HTR-8/SVneo (cell line): Measurements from ENCODE around the gene MXRA7.
"Not testable (repeated sequence)": the region's sequence is repeated elsewhere in the genome, so short reads cannot be mapped to it uniquely, and the experiment has no call there.

Experiments used
- DNase-seq: peaks from one replicate; pipeline ENCODE4 v3.0.0; 2011; ENCODE audit warnings: low spot score, mixed read lengths; ENCODE audit not compliant: insufficient read length
- FAIRE-seq: peaks from 2 replicates; lab custom pipeline; 2011; peaks lifted over from hg19 to GRCh38; lab: Jason Lieb, UNC

The MXRA7 gene

GRCh38 chr17:76736349-76737081 lies 25.8 kb upstream of the MXRA7 start:
- FAIRE-seq (peak; percentile 65), DNase-seq (no peak)

DNA sequence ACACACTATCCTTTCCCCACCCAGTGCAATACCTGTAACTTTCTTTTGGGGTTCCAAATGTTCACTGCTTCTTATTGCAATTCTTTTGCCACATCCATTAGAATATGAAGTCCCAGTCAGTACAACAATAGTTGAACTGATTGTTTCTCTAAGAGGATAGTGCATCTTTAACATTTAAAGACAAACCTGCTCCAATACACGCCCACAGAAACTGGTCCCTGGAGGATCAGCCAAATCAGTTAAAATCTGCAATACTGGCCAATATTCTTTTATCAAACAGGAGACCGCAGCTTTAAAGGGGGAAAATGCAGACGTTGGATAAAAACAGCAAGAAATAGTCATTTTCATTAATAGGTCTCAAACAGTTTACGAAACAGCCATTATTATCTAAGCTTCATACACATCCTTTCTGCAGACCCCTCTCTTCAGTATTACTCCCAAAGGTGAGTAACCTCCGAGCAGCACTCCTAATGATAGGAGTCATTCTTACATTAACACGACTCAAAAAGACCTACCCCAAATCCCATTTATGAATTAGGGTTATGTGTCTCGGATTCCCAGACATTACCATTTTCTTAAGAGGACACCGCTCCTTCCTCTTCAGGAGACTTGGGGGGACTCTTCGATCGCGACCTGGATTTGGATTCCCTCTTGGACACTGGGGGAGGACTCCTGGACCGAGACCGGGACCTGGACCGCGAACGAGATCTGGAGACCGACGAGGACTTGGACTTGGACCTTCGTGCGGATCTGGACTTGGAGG lies 25.0 kb upstream of the MXRA7 start:
- no peak for DNase-seq
- FAIRE-seq = no peak

- no peak for FAIRE-seq
Measured at GRCh38 chr17:76735006-76735405, 24.2 kb upstream of the MXRA7 start.

GRCh38 chr17:76734080-76734840 lies 23.5 kb upstream of the MXRA7 start:
- FAIRE-seq (no peak), DNase-seq (no peak)

More at GRCh38 chr17:76735006-76735405, 24.2 kb upstream of the MXRA7 start:
- DNase-seq = no peak

DNA sequence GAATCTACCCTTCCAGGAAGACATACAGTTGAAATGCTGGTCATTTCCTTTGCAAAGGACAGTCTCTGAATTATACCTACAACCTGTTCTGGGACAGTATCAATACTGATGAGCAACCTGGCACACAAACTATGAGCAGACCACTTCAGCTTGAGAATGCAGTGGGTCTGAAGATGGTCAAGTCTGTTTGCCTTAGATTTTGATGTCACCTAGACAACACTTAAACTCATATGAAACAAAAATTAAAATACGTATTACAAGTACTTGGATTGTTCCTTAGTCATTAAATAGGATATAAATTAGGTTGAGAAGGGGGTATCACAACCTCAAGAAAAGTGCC lies 22.8 kb upstream of the MXRA7 start:
- DNase-seq (no peak), FAIRE-seq (no peak)

GRCh38 chr17:76732734-76733617 lies 22.2 kb upstream of the MXRA7 start:
- FAIRE-seq (no peak), DNase-seq (no peak)

DNA sequence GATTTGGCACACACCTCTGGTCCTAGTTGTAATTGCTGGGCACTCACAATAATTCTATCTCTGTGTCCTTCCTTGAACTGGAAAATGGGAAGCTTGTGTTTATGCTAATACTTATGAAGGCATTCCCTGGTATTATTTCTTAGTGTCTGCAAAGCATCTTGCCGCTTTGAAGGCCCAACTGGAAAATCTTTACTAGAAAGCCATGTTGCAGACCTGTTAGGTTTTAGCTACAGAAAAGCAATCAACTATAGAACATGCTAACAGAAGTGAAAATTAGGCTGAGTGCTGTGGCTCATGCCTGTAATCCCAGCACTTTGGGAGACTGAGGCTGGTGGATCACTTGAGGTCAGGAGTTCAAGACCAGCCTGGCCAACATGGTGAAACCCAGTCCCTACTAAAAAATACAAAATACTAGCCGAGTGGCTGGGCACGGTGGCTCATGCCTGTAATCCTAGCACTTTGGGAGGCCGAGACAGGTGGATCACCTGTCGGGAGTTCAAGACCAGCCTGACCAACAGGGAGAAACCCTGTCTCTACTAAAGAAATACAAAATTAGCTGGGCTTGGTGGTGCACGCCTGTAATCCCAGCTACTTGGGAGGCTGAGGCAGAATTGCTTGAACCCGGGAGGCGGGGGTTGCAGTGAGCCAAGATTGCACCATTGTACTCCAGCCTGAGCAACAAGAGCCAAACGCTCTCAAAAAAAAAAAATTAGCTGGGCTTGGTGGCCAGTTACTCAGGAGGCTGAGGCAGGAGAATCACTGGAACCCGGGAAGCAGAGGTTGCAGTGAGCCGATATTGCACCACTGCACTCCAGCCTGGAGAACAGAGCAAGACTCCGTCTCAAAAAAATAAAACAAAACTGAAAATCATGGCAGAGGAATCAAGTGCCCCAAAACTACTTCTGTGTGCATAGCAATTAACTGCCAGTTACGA lies 21.3 kb upstream of the MXRA7 start:
- not testable (repeated sequence) for DNase-seq, FAIRE-seq

GRCh38 chr17:76727745-76728456 lies 17.1 kb upstream of the MXRA7 start:
- DNase-seq = no peak
- FAIRE-seq = no peak

DNA sequence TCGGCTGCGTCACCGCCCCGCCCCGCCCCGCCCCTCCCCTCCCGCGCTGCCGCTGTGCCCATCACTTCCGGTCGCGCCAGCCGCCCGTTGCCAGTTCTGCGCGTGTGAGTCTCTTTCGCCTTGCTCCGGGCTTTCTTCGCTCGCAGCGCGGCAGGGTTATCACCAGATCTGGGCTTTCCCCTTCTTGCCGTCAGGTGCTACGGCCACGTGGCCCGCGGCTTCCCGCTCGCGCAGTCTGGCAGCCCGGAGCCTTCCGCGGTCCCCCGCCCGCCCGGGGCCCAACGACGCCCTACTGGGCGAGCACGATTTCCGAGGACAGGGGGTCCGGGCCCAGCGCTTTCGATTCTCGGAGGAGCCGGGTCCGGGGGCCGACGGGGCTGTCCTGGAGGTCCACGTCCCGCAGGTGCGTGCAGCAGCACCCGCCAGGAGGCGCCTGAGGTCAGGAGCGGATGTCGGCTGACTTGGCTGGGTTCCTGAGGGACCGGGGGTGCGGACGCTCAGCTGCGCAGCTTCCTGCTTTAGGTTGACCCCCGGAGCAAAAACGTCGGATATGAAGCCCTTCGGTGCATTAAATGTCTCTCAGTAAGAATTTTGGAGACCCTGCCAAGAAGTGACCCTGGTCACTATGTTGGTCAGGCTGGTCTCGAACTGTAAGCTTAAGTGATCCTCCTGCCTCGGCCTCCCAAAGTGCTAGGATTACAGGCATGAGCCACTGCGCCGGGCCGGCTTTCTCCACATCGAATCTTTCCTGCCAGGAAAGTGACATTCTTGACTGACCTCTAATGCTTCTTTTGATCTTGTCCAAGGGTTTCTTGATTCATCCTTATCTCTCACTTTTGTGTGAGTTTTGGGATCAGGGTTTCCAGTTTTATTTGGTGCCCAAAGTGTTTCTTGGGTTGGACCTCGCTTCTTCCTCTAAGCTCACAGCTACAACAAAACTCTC lies 16.3 kb upstream of the MXRA7 start, which contains the start of gene METTL23:
TSS of gene METTL23 (plus strand) at position 64 of the 943 bp plus-strand sequence. CDS start 2,872 bp downstream, outside the sequence.
- DNase-seq = peak; percentile 84
- no peak for FAIRE-seq

DNA sequence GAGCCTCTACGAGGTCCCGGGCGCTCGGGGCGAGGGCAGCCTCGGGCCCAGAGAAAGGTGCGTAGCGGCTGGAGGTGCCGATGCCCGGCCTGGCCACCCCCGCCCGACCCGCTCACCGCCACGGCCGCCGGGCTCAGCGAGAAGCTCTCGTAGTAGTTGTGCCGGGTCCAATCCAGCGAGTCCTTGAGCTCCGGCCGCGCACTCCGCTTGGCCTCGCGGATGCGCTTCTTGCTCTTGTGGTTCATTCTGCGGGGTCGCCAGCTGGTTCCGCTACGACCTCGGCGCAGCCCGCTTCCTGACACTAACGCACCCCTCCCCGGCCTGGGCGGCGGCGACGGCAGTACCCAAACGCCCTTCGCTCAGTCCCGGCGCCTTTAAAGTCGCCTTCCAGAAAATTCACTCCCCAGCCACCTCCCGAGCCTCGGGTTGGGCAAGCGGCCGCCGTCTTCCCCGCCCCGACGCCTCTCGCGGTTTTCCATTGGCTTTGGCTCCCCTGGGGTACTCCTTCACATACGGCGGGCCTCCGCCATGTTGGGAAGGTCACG lies 15.5 kb upstream of the MXRA7 start, which contains the start of gene JMJD6:
TSS of gene JMJD6 (minus strand) at position 376 of the 545 bp plus-strand sequence. CDS start at position 245, 131 bp downstream.
- peak; percentile 76 for FAIRE-seq

GRCh38 chr17:76725580-76726230 lies 14.9 kb upstream of the MXRA7 start:
- DNase-seq (no peak), FAIRE-seq (no peak)

More for the DNA sequence above, 15.5 kb upstream of the MXRA7 start, which contains the start of gene JMJD6:
- peak; percentile 96 for DNase-seq

- no peak for DNase-seq
- no peak for FAIRE-seq
Measured at GRCh38 chr17:76723812-76724211, 13.0 kb upstream of the MXRA7 start.

DNA sequence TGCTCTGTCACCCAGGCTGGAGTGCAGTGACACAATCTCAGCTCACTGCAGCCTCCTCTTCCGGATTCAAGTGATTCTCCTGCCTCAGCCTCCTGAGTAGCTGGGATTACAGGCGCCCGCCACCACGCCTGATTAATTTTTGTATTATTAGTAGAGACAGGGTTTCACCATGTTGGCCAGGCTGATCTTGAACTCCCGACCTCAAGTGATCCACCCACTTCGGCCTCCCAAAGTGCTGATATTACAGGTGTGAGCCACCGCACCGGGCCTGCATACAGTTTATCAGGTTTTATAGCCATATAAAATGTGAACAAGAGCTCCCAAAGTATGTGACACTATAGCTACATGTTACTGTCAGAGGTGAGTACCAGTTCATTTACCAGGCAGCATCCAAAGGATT lies 12.2 kb upstream of the MXRA7 start:
- FAIRE-seq = not testable (repeated sequence)

GRCh38 chr17:76722279-76722678 lies 11.5 kb upstream of the MXRA7 start:
- FAIRE-seq = no peak
- DNase-seq = no peak

More for the DNA sequence above, 12.2 kb upstream of the MXRA7 start:
- not testable (repeated sequence) for DNase-seq

GRCh38 chr17:76721463-76721862 lies 10.7 kb upstream of the MXRA7 start:
- no peak for DNase-seq
- FAIRE-seq = no peak

DNA sequence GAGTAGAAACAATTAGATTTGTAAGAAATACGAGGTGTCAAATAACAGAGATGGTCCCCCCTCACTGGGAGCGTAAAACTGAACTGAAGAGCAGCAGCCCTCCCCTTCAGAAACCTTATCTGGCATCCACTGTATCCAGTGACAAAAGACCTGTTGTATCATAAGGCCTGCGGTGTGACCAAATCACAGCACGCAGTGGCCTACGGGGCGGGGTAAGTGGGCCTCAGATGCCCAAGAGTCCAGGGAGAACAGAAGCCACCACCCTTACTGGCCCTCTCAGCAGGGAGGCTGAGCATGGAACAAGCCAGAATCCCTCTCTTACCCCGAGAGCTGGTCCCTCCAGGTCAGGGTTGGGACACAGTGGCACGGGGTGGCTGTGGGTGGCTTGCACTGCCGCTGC lies 10.2 kb upstream of the MXRA7 start:
- DNase-seq = no peak
- no peak for FAIRE-seq
